Thoracic aorta (tissue), 2 donors: Measurements from ENCODE around the gene CIAO3. TPM values are rescaled to one million over a fixed set of nuclear protein-coding genes. Genes with fewer than 3 reads are reported as not detected.

Experiments used
- ATAC-seq: fragments of 150-250 bp; one replicate; pipeline ENCODE4 v1.8.0; 2017; ENCODE audit warnings: low read depth; ENCODE audit not compliant: insufficient number of reproducible peaks, low FRiP score
- DNase-seq: peaks from one replicate; pipeline ENCODE4 v3.0.0-alpha.2; 2020; ENCODE audit warnings: low spot score
- H3K27ac ChIP-seq, 2 donors: fragments of 200-600 bp; sonication (generic); 1 replicate in 1 of 2; 2 replicates in 1 of 2; pipeline ENCODE4 v1.5.1; 2016; ENCODE audit warnings: mild to moderate bottlenecking in 2 of 2, moderate library complexity in 2 of 2
- H3K27me3 ChIP-seq: fragments of 200-600 bp; sonication (generic); replicated peaks from 2 replicates; pipeline ENCODE4 v1.6.0; 2016; ENCODE audit warnings: mild to moderate bottlenecking; ENCODE audit not compliant: insufficient read depth
- H3K36me3 ChIP-seq: fragments of 200-600 bp; sonication (generic); one replicate; pipeline ENCODE4 v1.5.1; 2016
- H3K4me1 ChIP-seq, 2 donors: fragments of 200-600 bp; sonication (generic); 1 replicate in 1 of 2; 2 replicates in 1 of 2; pipeline versions ENCODE4 v1.5.1 to v1.6.0; 2016; ENCODE audit warnings: low read depth in 2 of 2, mild to moderate bottlenecking in 1 of 2; ENCODE audit not compliant: control insufficient read depth in 1 of 2
- H3K4me3 ChIP-seq: fragments of 200-600 bp; sonication (generic); 2 replicates; pipeline ENCODE4 v1.5.1; 2016; ENCODE audit warnings: mild to moderate bottlenecking
- H3K9me3 ChIP-seq: fragments of 200-600 bp; sonication (generic); 2 replicates; pipeline ENCODE4 v1.5.1; 2016
- CTCF ChIP-seq: fragments of 200-600 bp; sonication (generic); IDR thresholded peaks from one replicate; pipeline ENCODE4 v1.5.1; 2019; ENCODE audit warnings: antibody characterized with exemption
- total RNA-seq, 2 donors: library from RNA; depleted of rRNA; stranded (reverse); fragments of >200 nt; gene quantifications; one replicate each; pipeline versions ENCODE4 v1.1.0 to v1.2.3, GENCODE V29; 2016

The CIAO3 gene
- total RNA-seq, 2 donors from 2014 or later = 27.0 to 30.3 TPM

GRCh38 chr16:725463-726187 is 15.2 kb downstream of the CIAO3 start:
- no peak for ATAC-seq
- DNase-seq = no peak
- H3K27me3 ChIP-seq = no peaks in the 10 kb centered on the region
- H3K4me3 ChIP-seq = no peak overlapping the region
- TF ChIP-seq CTCF = no peak
- H3K27ac ChIP-seq = no peak overlapping the region
- H3K4me1 ChIP-seq = peaks cover 18 to 30% of the 10 kb centered on the region in 2 donors
- H3K36me3 ChIP-seq = no peaks in the 10 kb centered on the region
- H3K9me3 ChIP-seq = no peaks in the 10 kb centered on the region

GRCh38 chr16:725041-725376 is 15.8 kb downstream of the CIAO3 start:
- no peak for TF ChIP-seq CTCF
- Histone ChIP-seq H3K4me1 (peaks cover 23 to 35% of the 10 kb centered on the region in 2 donors), H3K9me3 (no peaks in the 10 kb centered on the region), H3K36me3 (no peaks in the 10 kb centered on the region), H3K27me3 (no peaks in the 10 kb centered on the region), H3K27ac (no peak overlapping the region), H3K4me3 (no peak overlapping the region)
- ATAC-seq (no peak), DNase-seq (no peak)

GRCh38 chr16:724188-725040 is 16.4 kb downstream of the CIAO3 start:
- DNase-seq = no peak
- Histone ChIP-seq H3K36me3 (no peaks in the 10 kb centered on the region), H3K27me3 (no peaks in the 10 kb centered on the region), H3K9me3 (no peaks in the 10 kb centered on the region), H3K4me3 (no peak overlapping the region), H3K27ac (no peak overlapping the region), H3K4me1 (peaks cover 25 to 39% of the 10 kb centered on the region in 2 donors)
- no peak for ATAC-seq
- TF ChIP-seq CTCF = no peak

- no peak for TF ChIP-seq CTCF
- H3K27me3 ChIP-seq = no peaks in the 10 kb centered on the region
- ATAC-seq = no peak
Measured at GRCh38 chr16:723695-724094, 17.1 kb downstream of the CIAO3 start.

GRCh38 chr16:722835-723633 is 17.8 kb downstream of the CIAO3 start:
- Histone ChIP-seq H3K27me3 (no peaks in the 10 kb centered on the region), H3K27ac (no peak overlapping the region), H3K4me1 (peaks cover 21 to 35% of the 10 kb centered on the region in 2 donors), H3K36me3 (no peaks in the 10 kb centered on the region), H3K9me3 (no peaks in the 10 kb centered on the region), H3K4me3 (no peak overlapping the region)
- ATAC-seq (no peak), DNase-seq (no peak)
- TF ChIP-seq CTCF = no peak

More at GRCh38 chr16:723695-724094, 17.1 kb downstream of the CIAO3 start:
- no peaks in the 10 kb centered on the region for H3K9me3 ChIP-seq
- H3K36me3 ChIP-seq = no peaks in the 10 kb centered on the region
- H3K4me3 ChIP-seq = no peak overlapping the region
- peaks cover 25 to 39% of the 10 kb centered on the region in 2 donors for H3K4me1 ChIP-seq
- no peak overlapping the region for H3K27ac ChIP-seq
- no peak for DNase-seq
